Small intestine (tissue), 7 donors: Measurements from ENCODE around the gene DHRSX. TPM values are rescaled to one million over a fixed set of nuclear protein-coding genes. Genes with fewer than 3 reads are reported as not detected.
"Not testable (repeated sequence)": the region's sequence is repeated elsewhere in the genome, so short reads cannot be mapped to it uniquely, and the experiment has no call there.

Experiments used
- DNase-seq, 2 donors: peaks; one replicate each; pipeline versions ENCODE4 v3.0.0 to v3.0.0-alpha.2; 2013
- FAIRE-seq: peaks from 2 replicates; lab custom pipeline; 2012; peaks lifted over from hg19 to GRCh38; lab: Jason Lieb, UNC
- H3K27ac ChIP-seq, 3 donors: one replicate each; pipeline ENCODE4 v1.5.1; 2013; ENCODE audit warnings: low read length in 2 of 3, mild to moderate bottlenecking in 2 of 3, control low read depth in 1 of 3, inconsistent platforms in 1 of 3, low read depth in 1 of 3, moderate library complexity in 1 of 3
- H3K27me3 ChIP-seq, 3 donors: one replicate each; pipeline ENCODE4 v1.6.1; 2013; ENCODE audit warnings: low read length in 3 of 3, inconsistent platforms in 1 of 3; ENCODE audit not compliant: control insufficient read depth in 3 of 3, insufficient read depth in 3 of 3
- H3K36me3 ChIP-seq, 3 donors: one replicate each; pipeline ENCODE4 v1.6.1; 2013; ENCODE audit warnings: low read length in 3 of 3, inconsistent platforms in 1 of 3, low read depth in 1 of 3, mild to moderate bottlenecking in 1 of 3, moderate library complexity in 1 of 3; ENCODE audit not compliant: control insufficient read depth in 3 of 3, insufficient read depth in 2 of 3
- H3K4me1 ChIP-seq, 3 donors: one replicate each; pipeline ENCODE4 v1.6.1; 2013; ENCODE audit warnings: low read length in 2 of 3, inconsistent platforms in 1 of 3, low read depth in 1 of 3, mild to moderate bottlenecking in 1 of 3, moderate library complexity in 1 of 3; ENCODE audit not compliant: control insufficient read depth in 3 of 3, insufficient read depth in 2 of 3
- H3K4me3 ChIP-seq, 3 donors: one replicate each; pipeline ENCODE4 v1.5.1; 2013; ENCODE audit warnings: low read length in 3 of 3, control low read depth in 1 of 3, inconsistent platforms in 1 of 3, low read depth in 1 of 3, mild to moderate bottlenecking in 1 of 3, moderate library complexity in 1 of 3
- H3K9me3 ChIP-seq, 2 donors: one replicate each; pipeline ENCODE4 v1.6.1; 2013; ENCODE audit warnings: low read depth in 1 of 2, low read length in 1 of 2; ENCODE audit not compliant: control insufficient read depth in 2 of 2, insufficient read depth in 1 of 2
- WGBS, 3 donors: extraction: QIAGEN DNeasy Blood & Tissue Kit; methylation state at CpG; one replicate each; pipeline ENCODE4 v1.1.7; 2013; 5-methylcytosine and 5-hydroxymethylcytosine counted together
- polyA plus RNA-seq, 4 donors: library from polyadenylated mRNA; stranded (reverse) in 3 of 4; unstranded in 1 of 4; fragments of 200-250 nt in 3 of 4; fragments of 120-200 nt in 1 of 4; gene quantifications; one replicate each; pipeline versions ENCODE4 v1.2.1 to v1.2.3, GENCODE V29; 2013
- donor health status: healthy with polysubstance abuse.
- donor health status: control.
- donor health status: control.
- donor health status: Bipolar disorder and iron deficiency.
- donor health status: healthy.

The DHRSX gene
- polyA plus RNA-seq, 4 donors: 7.2 to 25.2 (median 12.1) TPM

DNA sequence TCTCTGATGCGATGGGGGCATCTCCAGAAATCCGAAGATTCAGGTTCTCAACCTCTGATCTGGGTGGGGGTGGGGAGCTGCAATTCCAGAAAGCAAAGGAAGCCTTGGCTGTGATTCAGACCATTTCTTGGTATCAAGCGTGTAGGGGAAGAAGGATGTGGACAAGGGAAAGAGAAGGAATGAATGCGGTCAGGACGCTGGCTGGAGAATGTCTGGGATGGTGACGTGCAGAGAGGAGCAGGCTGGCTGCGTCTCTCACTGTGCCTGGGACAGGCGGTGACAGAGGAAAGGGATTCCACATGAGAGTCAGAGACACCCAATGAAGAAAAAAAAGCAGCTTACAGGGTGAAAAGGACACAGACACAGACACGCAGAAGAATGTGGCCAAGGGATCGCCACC, 37.3 kb downstream of the DHRSX start:
- not testable (repeated sequence) for H3K9me3 ChIP-seq, H3K4me1 ChIP-seq, H3K27me3 ChIP-seq, DNase-seq, H3K4me3 ChIP-seq, H3K36me3 ChIP-seq, FAIRE-seq, H3K27ac ChIP-seq
- 75 to 88% (median 87%) methylated on average over 10 of the region's 10 CpGs for WGBS, 3 donors

DNA sequence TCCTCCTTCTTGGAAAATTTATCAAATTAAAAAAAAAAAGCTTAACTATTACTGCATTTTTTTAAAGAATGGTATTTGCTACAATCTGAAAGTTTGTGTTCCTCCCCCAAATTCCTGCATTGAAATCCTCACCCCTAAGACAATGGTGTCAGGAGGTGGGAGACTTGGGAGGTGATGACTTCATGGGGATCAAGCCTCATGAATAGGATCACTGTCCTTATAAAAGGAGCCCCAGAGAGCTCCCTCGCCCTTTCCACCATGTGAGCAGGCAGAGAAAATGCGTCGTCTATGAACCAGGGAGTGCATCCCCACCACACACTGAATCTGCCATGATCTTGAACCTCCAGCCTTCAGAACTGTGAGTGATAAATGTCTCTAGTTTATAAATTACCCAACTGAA, 38.0 kb downstream of the DHRSX start:
- DNase-seq (no peak), FAIRE-seq (no peak)
- H3K9me3 ChIP-seq: peaks cover 0 to 3% of the 10 kb centered on the region in 2 donors
- no peaks in the 10 kb centered on the region for H3K27me3 ChIP-seq
- H3K36me3 ChIP-seq: peaks cover 0 to 10% (median 0%) of the 10 kb centered on the region in 3 donors
- no peaks in the 10 kb centered on the region for H3K4me1 ChIP-seq
- H3K4me3 ChIP-seq: no peak overlapping the region
- WGBS, 3 donors: 93 to 97% (median 95%) methylated on average over 3 of the region's 3 CpGs
- no peak overlapping the region for H3K27ac ChIP-seq

DNA sequence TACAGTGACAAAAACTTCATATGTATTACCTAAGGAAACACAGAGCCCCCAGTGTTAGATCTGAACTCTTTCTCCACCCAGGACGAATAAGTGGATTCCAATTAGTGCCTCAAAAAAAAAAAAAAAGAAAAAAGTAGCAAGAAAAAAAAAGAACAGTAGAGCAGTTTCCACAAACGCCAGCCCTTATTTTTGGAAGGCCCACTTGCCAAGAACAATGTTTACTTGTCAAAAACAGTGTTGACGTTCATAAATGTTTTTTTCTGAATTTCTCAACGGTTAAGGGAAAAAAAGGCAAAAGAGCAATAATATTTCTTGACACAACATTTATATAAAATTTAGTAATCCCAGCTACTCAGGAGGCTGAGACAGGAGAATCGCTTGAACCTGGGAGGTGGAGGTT, 38.7 kb downstream of the DHRSX start:
- Histone ChIP-seq H3K27me3 (no peaks in the 10 kb centered on the region), H3K27ac (no peak overlapping the region), H3K4me1 (no peaks in the 10 kb centered on the region), H3K9me3 (peaks cover 0 to 3% of the 10 kb centered on the region in 2 donors), H3K36me3 (peaks cover 0 to 11% (median 0%) of the 10 kb centered on the region in 3 donors), H3K4me3 (no peak overlapping the region)
- FAIRE-seq: no peak
- WGBS, 3 donors: 66 to 86% (median 80%) methylated on average over 5 of the region's 5 CpGs
- no peak for DNase-seq

DNA sequence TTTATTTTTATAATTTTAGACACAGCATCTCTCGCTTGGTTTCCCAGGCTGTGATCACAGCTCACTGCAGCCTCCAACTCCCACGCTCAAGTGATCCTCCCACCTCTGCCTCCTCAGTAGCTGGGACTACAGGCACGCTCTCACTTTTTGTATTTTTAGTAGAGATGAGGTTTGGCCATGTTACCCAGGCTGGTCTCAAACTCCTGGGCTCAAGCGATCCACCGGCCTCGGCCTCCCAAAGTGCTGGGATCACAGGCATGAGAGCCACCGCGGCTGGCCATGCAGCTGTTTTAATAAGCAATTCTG, 39.1 kb downstream of the DHRSX start:
- no peak overlapping the region for H3K4me3 ChIP-seq
- DNase-seq (no peak), FAIRE-seq (no peak)
- no peaks in the 10 kb centered on the region for H3K4me1 ChIP-seq
- H3K27me3 ChIP-seq: no peaks in the 10 kb centered on the region
- peaks cover 0 to 11% (median 0%) of the 10 kb centered on the region in 3 donors for H3K36me3 ChIP-seq
- WGBS, 3 donors: 80 to 94% (median 91%) methylated on average over 8 of the region's 8 CpGs
- peaks cover 0 to 3% of the 10 kb centered on the region in 2 donors for H3K9me3 ChIP-seq
- H3K27ac ChIP-seq: no peak overlapping the region

DNA sequence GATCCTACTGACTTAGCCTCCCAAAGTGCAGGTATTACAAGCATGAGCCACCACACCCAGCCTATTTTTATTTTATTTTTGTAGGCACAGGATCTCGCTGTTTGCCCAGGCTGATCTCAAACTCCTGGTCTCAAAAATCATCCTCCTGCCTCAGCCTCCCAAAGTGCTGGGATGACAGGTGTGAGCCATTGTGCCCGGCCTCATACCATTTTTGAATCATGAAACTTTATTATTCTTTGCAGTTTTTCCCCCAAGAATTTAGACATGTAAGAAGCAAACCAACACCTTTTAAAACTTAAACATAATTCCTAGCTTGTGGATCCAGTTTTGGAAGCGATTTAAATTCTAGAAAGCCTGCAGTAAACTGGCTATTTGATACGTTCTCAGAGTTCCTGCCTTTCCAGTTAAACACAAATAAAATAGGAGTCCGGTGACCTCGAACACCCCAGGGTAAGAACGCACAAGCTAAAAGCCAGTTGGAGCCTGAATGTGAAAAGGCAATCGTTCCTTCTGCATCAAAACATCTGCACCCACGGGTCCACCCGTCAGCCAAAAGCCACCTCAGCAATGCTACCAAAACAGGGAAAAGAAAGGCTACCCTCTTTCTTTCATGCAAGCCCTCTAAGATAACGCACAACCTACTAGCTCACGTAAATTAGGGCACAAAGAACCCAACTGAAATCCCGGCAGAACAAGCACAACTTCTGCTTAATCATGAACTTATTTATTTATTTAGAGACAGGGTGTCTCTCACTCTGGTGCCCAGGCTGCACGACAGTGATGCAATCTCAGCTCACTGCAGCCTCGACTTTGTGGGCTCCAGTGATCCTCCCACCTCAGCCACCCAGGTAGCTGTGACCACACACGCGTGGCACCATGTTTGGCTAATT, 39.7 kb downstream of the DHRSX start:
- WGBS, 3 donors: 74 to 85% (median 82%) methylated on average over 17 of the region's 17 CpGs
- not testable (repeated sequence) for H3K27me3 ChIP-seq, FAIRE-seq, H3K9me3 ChIP-seq, H3K4me1 ChIP-seq, H3K4me3 ChIP-seq, DNase-seq, H3K27ac ChIP-seq
- H3K36me3 ChIP-seq: peaks cover 0 to 11% (median 0%) of the 10 kb centered on the region in 3 donors

DNA sequence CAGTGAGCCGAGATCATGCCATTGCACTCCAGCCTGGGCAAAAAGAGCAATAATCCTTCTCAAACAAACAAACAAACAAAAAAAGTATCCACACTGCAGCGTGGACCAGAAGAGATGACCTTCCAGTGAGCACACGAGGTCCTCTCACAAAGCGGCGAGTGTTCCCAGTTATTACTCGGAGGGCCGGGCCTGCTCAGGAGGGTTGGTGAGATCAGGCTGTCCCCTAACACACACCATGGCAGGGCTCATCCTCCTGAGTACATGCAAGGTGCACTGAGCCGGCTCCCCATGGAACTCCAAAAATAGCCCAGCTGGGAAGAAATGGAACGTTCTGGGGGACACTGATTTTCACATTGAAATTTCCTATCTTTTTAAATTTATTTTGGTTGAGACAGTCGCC, 40.7 kb downstream of the DHRSX start:
- FAIRE-seq, DNase-seq, H3K27ac ChIP-seq, H3K4me1 ChIP-seq, H3K27me3 ChIP-seq, H3K9me3 ChIP-seq, H3K4me3 ChIP-seq: not testable (repeated sequence)
- WGBS, 3 donors: 87 to 93% (median 91%) methylated on average over 10 of the region's 10 CpGs
- peaks cover 0 to 11% (median 0%) of the 10 kb centered on the region in 3 donors for H3K36me3 ChIP-seq

DNA sequence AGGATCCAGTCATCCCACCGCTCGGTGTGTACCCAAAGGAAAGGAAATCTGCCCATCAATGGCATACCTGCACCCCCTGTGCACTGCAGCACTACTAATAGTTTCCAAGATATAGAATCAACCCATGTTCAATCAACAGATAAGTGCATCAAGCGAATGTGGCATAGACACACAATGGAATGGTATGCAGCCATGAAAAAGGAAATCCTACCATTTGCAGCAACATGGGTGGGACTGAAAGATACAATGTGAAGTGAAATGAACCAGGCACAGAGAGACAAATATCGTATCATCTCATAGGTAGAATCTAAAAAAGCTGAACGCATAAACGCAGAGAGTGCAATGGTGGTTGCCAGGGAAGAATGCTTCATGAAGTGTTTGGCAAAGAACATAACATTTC, 42.5 kb downstream of the DHRSX start:
- H3K4me1 ChIP-seq: no peaks in the 10 kb centered on the region
- no peak overlapping the region for H3K4me3 ChIP-seq
- DNase-seq (no peak), FAIRE-seq (no peak)
- no peaks in the 10 kb centered on the region for H3K27me3 ChIP-seq
- H3K9me3 ChIP-seq: peaks cover 0 to 3% of the 10 kb centered on the region in 2 donors
- WGBS, 3 donors: 86 to 96% (median 92%) methylated on average over 6 of the region's 6 CpGs
- H3K36me3 ChIP-seq: peaks cover 0 to 5% (median 0%) of the 10 kb centered on the region in 3 donors
- H3K27ac ChIP-seq: no peak overlapping the region

DNA sequence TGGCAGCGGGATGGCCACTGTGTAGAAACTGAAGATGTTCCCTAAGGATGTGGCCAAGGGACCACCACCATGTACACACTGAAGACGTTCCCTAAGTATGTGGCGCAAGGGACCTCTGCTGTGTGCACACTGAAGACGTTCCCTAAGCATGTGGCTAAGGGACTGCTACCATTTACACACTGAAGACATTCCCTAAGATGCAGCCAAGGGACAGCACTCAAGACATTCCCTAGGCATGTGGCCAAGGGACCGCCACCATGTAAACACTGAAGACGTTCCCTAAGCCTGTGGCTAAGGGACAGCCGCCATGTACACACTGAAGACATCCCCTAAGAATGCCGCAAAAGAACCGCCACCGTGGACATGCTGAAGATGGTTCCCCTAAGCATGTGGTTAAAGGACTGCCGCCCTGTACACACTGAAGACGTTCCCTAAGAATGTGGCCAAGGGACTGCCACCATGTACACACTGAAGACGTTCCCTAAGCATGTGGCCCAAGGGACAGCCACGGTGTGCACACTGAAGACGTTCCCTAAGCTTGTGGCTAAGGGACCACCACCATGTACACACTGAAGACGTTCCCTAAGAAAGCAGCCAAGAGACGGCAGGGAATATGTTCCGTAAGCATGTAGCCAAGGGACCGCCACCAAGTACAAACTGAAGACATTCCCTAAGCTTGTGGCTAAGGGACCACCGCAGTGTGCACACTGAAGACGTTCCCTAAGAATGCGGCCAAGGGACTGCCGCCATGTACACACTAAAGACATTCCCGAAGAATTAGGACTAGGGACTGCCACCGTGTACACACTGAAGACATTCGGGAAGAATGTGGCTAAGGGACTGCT, 43.3 kb downstream of the DHRSX start:
- no peak for FAIRE-seq
- Histone ChIP-seq H3K4me3 (no peak overlapping the region), H3K9me3 (peaks cover 0 to 3% of the 10 kb centered on the region in 2 donors), H3K4me1 (no peaks in the 10 kb centered on the region), H3K27me3 (no peaks in the 10 kb centered on the region), H3K27ac (no peak overlapping the region), H3K36me3 (peaks cover 0 to 7% (median 0%) of the 10 kb centered on the region in 3 donors)
- 91 to 97% (median 95%) methylated on average over 26 of the region's 26 CpGs for WGBS, 3 donors
- no peak for DNase-seq
